ENCODE measurements around the gene PTPRT. TPM values are rescaled to one million over a fixed set of nuclear protein-coding genes. Genes with fewer than 3 reads are reported as not detected.

The PTPRT gene
- total and polyA plus RNA-seq, 10 of the 15 experiments (the other 5 are each of a cell fraction or from before 2014, with no cell fraction given) = not detected

DNA sequence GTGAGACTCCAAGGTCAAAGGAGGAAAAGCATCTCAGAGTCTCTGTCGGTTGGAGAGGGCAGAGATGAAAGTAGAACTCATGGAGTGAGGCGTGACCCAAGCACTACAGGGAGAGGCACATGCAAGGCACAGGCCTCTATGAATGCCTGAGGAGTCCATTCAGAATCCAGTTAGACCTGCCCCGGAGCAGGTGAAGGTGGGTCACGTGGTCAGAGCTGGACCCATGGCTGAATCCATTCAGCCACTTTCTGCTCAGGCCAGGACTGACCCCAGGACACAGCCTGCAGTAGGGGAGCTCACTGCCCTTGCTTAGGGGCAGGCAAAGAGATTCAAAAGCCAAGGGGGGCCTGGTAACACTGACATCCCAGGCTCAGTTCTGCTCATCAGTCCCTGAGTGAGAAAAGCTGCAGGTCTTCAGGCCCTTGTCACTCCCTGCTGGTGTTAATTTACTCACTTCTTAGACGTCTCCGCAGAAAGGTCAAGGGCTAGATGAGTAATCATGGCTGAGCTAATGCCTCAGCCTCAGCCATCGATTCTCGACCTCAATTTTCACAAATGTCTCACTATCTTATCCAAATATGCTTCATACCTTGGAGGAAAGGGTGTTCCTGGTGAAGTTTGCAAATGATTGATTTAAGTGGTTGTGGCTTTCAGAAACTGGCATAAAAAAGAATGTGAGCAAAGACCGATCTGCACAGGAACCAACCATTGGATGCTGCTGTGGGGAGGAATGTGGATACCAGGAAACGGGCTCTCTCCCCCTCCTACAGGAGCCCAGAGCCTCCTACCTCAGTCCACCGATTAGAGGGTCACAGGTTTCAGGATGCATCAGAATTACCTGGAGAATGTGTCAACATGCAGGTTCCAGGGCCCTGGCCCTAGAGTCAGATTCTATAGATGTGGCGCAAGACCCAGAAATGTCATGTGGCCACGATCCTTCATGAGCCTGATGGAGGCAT, 584.4 kb downstream of the PTPRT start (continued):
- TF ChIP-seq NKRF (conservative IDR thresholded peaks at IDR 0.05) (no peak), CHD4 (IDR thresholded peaks at IDR 0.05) (no peak), FOS (IDR thresholded peaks at IDR 0.05; ENCODE audit: borderline replicate concordance, extremely low read depth, insufficient read length) (no peak), CBX3 (IDR thresholded peaks at IDR 0.05; ENCODE audit: borderline replicate concordance, low read depth) (no peak), ESRRA (IDR thresholded peaks at IDR 0.05; ENCODE audit: low read length) (no peak), POLR2AphosphoS2 (IDR thresholded peaks at IDR 0.05; ENCODE audit: low read depth, low read length) (no peak), EZH2 (IDR thresholded peaks at IDR 0.05; ENCODE audit: borderline replicate concordance, control insufficient read depth, low read depth, low read length) (no peak), ZBTB40 (IDR thresholded peaks at IDR 0.05; ENCODE audit: borderline replicate concordance) (no peak), RELA (IDR thresholded peaks at IDR 0.05; ENCODE audit: borderline replicate concordance, partially characterized antibody) (no peak)
- TF ChIP-seq, protein P1, sequence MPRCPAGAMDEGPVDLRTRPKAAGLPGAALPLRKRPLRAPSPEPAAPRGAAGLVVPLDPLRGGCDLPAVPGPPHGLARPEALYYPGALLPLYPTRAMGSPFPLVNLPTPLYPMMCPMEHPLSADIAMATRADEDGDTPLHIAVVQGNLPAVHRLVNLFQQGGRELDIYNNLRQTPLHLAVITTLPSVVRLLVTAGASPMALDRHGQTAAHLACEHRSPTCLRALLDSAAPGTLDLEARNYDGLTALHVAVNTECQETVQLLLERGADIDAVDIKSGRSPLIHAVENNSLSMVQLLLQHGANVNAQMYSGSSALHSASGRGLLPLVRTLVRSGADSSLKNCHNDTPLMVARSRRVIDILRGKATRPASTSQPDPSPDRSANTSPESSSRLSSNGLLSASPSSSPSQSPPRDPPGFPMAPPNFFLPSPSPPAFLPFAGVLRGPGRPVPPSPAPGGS (IDR thresholded peaks at IDR 0.05; ENCODE audit: borderline replicate concordance, insufficient read depth, low read depth, low read length, poor library complexity, severe bottlenecking) = no peak
